GM12892 (cell line): Measurements from ENCODE around the gene DHRS7C.

Experiments used
- POLR2A ChIP-seq: IDR thresholded peaks from 2 replicates; pipeline ENCODE4 v1.6.1; 2011; ENCODE audit warnings: low read depth, low read length, control low read depth
- POLR2AphosphoS5 ChIP-seq: IDR thresholded peaks from 2 replicates; pipeline ENCODE4 v1.6.1; 2011; ENCODE audit warnings: low read depth, low read length, control low read depth
- TAF1 ChIP-seq: IDR thresholded peaks from 2 replicates; pipeline ENCODE4 v1.6.1; 2011; ENCODE audit warnings: low read depth, mild to moderate bottlenecking, control low read depth, low read length, borderline replicate concordance

DNA sequence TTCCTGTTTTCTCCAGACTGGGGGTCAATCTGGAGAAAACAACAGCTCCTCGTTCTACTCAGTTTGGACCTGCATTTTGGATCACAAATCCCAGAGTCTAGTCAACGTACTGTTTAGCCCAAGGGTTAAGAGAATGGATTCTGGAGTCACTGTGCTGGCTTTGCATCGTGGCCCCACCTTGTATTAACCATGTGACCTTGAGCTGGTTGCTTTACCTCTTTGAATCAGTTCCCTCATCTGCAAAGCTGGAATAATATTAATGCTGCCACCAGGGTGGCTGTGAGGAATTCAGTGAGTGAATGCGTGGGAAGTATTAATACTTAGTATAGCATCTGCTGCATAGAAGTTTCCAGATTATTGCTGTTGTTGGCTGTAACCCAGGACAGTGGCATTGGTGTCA is 11.3 kb upstream of the DHRS7C start:
- TF ChIP-seq POLR2A = no peak
- TF ChIP-seq POLR2AphosphoS5 = no peak
- TF ChIP-seq TAF1 = no peak
